Retina (tissue), 1 donor: ENCODE results near the gene ZNF536.

Experiments
- DNase-seq: peaks from one replicate; pipeline ENCODE4 v3.0.0-alpha.2; 2016

Gene ZNF536

GRCh38 chr19:30371960-30372824, at the start of gene ZNF536:
Gene ZNF536 (plus strand): TSS chr19:30372384. CDS start chr19:30443563, 71,179 bp downstream.
- DNase-seq: no peak

- no peak for DNase-seq
Measured at GRCh38 chr19:30322641-30323320, 49.4 kb upstream of the ZNF536 start.

- no peak for DNase-seq
Measured at GRCh38 chr19:30323904-30324303, 48.3 kb upstream of the ZNF536 start.

GRCh38 chr19:30324982-30325381, 47.2 kb upstream of the ZNF536 start:
- DNase-seq: no peak

- DNase-seq: no peak
Measured at GRCh38 chr19:30325676-30326392, 46.4 kb upstream of the ZNF536 start.

- DNase-seq: no peak
Measured at GRCh38 chr19:30326393-30326710, 45.8 kb upstream of the ZNF536 start.

- no peak for DNase-seq
Measured at GRCh38 chr19:30327331-30327730, 44.9 kb upstream of the ZNF536 start.

- DNase-seq: no peak
Measured at GRCh38 chr19:30328096-30328495, 44.1 kb upstream of the ZNF536 start.

- DNase-seq: no peak
Measured at GRCh38 chr19:30330266-30330665, 41.9 kb upstream of the ZNF536 start.

- no peak for DNase-seq
Measured at GRCh38 chr19:30332445-30333234, 39.5 kb upstream of the ZNF536 start.

- no peak for DNase-seq
Measured at GRCh38 chr19:30333291-30334065, 38.7 kb upstream of the ZNF536 start.

- DNase-seq: no peak
Measured at GRCh38 chr19:30334841-30335240, 37.3 kb upstream of the ZNF536 start.

- DNase-seq: no peak
Measured at GRCh38 chr19:30335306-30335886, 36.8 kb upstream of the ZNF536 start.

GRCh38 chr19:30336290-30336689, 35.9 kb upstream of the ZNF536 start:
- DNase-seq: no peak

GRCh38 chr19:30338041-30338456, 34.1 kb upstream of the ZNF536 start:
- DNase-seq: no peak

GRCh38 chr19:30338878-30339623, 33.1 kb upstream of the ZNF536 start:
- DNase-seq: no peak

GRCh38 chr19:30339624-30340525, 32.3 kb upstream of the ZNF536 start:
- no peak for DNase-seq

GRCh38 chr19:30340771-30341561, 31.2 kb upstream of the ZNF536 start:
- peak; percentile 77 for DNase-seq
